ENCODE results near the gene SERPINA10. TPM values are rescaled to one million over a fixed set of nuclear protein-coding genes. Genes with fewer than 3 reads are reported as not detected.

The SERPINA10 gene
- total and polyA plus RNA-seq, 12 donors = 0.13 TPM; not detected in 11

- Histone ChIP-seq H3K9me3 (replicated peaks in 1 of 3) (no peaks in the 10 kb centered on the region), H3K27me3 (no peaks in the 10 kb centered on the region), H3K4me1 (replicated peaks in 1 of 2) (no peaks in the 10 kb centered on the region), H3K27ac (no peak overlapping the region), H3K4me3 (no peak overlapping the region), H3K36me3 (replicated peaks in 1 of 2) (no peaks in the 10 kb centered on the region)
- TF ChIP-seq POLR2A (IDR thresholded peaks at IDR 0.05) = no peak
- TF ChIP-seq CTCF (IDR thresholded peaks at IDR 0.05) = no peak
- DNase-seq = no peak
- 79 to 83% (median 81%) methylated on average over 5 of the region's 5 CpGs for WGBS, 4 donors
- intact Hi-C loops (cut with DNase I) = no loop called here
Measured at GRCh38 chr14:94321421-94322271, 28.6 kb upstream of the SERPINA10 start.

- no peaks in the 10 kb centered on the region for H3K4me1 ChIP-seq (replicated peaks in 1 of 2)
- intact Hi-C loops (cut with DNase I) = no loop called here
- no peaks in the 10 kb centered on the region for H3K27me3 ChIP-seq
- H3K9me3 ChIP-seq (replicated peaks in 1 of 3) = peaks cover 0 to 6% (median 0%) of the 10 kb centered on the region in 3 donors
- no peak overlapping the region for H3K4me3 ChIP-seq
- no peak for DNase-seq
- no peak overlapping the region for H3K27ac ChIP-seq
- WGBS, 4 donors = 67 to 73% (median 70%) methylated on average over 5 of the region's 5 CpGs
- TF ChIP-seq CTCF (IDR thresholded peaks at IDR 0.05) = no peak
- TF ChIP-seq POLR2A (IDR thresholded peaks at IDR 0.05) = no peak
- H3K36me3 ChIP-seq (replicated peaks in 1 of 2) = no peaks in the 10 kb centered on the region
Measured at GRCh38 chr14:94320243-94320642, 27.2 kb upstream of the SERPINA10 start.

GRCh38 chr14:94317259-94317658 is 24.2 kb upstream of the SERPINA10 start:
- Histone ChIP-seq H3K36me3 (replicated peaks in 1 of 2) (no peaks in the 10 kb centered on the region), H3K27ac (no peak overlapping the region), H3K4me3 (no peak overlapping the region), H3K9me3 (replicated peaks in 1 of 3) (peaks cover 0 to 6% (median 0%) of the 10 kb centered on the region in 3 donors), H3K27me3 (no peaks in the 10 kb centered on the region), H3K4me1 (replicated peaks in 1 of 2) (no peaks in the 10 kb centered on the region)
- TF ChIP-seq CTCF (IDR thresholded peaks at IDR 0.05) = no peak
- no peak for TF ChIP-seq POLR2A (IDR thresholded peaks at IDR 0.05)
- DNase-seq = no peak
- intact Hi-C loops (cut with DNase I) = no loop called here
- WGBS, 4 donors = 57 to 63% (median 63%) methylated on average over 4 of the region's 4 CpGs

GRCh38 chr14:94316692-94317091 is 23.6 kb upstream of the SERPINA10 start:
- H3K36me3 ChIP-seq (replicated peaks in 1 of 2) = no peaks in the 10 kb centered on the region
- H3K4me1 ChIP-seq (replicated peaks in 1 of 2) = no peaks in the 10 kb centered on the region
- no peak overlapping the region for H3K4me3 ChIP-seq
- H3K27ac ChIP-seq = no peak overlapping the region
- WGBS, 4 donors = 77 to 84% (median 82%) methylated on average over 1 of the region's 1 CpG
- no peaks in the 10 kb centered on the region for H3K27me3 ChIP-seq
- TF ChIP-seq POLR2A (IDR thresholded peaks at IDR 0.05) (no peak), CTCF (IDR thresholded peaks at IDR 0.05) (no peak)
- intact Hi-C loops (cut with DNase I) = no loop called here
- DNase-seq = no peak
- peaks cover 0 to 6% (median 0%) of the 10 kb centered on the region in 3 donors for H3K9me3 ChIP-seq (replicated peaks in 1 of 3)
